ENCODE data around the gene GDPD4.

Gene GDPD4

DNA sequence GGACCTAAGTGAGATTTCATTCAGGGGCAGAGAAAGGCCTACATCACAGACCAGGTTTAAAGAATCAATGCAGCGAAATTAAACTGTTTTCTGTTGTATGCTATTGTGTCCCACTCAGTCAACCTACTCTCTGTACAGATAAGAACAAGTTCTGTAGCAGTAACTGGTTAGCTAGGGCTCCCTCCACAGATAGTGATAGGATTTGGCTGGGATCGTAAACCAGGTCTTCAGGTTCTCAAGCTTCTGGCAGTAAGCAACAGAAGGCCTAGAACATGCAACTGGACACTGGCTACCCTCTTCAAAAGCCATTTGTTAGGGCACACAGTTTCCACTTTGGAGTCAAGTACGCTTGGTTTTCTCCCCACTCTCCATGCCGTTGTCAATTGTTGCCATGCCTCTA, 69.2 kb downstream of the GDPD4 start:
- TF ChIP-seq, protein P1, sequence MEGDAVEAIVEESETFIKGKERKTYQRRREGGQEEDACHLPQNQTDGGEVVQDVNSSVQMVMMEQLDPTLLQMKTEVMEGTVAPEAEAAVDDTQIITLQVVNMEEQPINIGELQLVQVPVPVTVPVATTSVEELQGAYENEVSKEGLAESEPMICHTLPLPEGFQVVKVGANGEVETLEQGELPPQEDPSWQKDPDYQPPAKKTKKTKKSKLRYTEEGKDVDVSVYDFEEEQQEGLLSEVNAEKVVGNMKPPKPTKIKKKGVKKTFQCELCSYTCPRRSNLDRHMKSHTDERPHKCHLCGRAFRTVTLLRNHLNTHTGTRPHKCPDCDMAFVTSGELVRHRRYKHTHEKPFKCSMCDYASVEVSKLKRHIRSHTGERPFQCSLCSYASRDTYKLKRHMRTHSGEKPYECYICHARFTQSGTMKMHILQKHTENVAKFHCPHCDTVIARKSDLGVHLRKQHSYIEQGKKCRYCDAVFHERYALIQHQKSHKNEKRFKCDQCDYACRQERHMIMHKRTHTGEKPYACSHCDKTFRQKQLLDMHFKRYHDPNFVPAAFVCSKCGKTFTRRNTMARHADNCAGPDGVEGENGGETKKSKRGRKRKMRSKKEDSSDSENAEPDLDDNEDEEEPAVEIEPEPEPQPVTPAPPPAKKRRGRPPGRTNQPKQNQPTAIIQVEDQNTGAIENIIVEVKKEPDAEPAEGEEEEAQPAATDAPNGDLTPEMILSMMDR (IDR thresholded peaks at IDR 0.05; ENCODE audit: low read depth, low read length): no peak
- DNase-seq (ENCODE audit: low read depth in 2 of 2): no peak
- H3K4me3 ChIP-seq (replicated peaks in 1 of 2; ENCODE audit: low read depth in 2 of 2, low read length in 2 of 2): no peak overlapping the region

DNA sequence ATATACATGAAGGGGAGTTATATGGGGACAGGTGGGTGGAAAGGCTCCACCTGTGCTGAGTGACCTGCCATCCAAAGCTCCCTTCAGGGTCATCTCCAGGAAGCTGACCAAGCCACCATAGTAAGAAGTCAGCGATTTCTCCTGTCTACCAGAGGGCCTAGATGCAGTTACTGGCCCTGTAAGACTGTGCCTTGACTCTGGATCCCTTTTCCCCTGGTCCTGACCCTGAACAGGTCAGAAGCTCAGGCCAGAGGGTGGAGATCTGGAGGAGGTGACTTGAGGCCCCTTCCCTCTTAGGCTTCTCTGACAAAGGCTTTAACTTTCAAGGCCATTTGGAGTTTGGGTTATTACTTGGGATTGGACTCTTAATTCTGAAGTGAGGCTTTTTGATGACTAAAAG, 69.7 kb downstream of the GDPD4 start:
- TF ChIP-seq, protein P1 (IDR thresholded peaks at IDR 0.05; ENCODE audit: low read depth, low read length): no peak
- H3K4me3 ChIP-seq (replicated peaks in 1 of 2; ENCODE audit: low read depth in 2 of 2, low read length in 2 of 2): no peak overlapping the region
- DNase-seq (ENCODE audit: low read depth in 2 of 2): no peak

DNA sequence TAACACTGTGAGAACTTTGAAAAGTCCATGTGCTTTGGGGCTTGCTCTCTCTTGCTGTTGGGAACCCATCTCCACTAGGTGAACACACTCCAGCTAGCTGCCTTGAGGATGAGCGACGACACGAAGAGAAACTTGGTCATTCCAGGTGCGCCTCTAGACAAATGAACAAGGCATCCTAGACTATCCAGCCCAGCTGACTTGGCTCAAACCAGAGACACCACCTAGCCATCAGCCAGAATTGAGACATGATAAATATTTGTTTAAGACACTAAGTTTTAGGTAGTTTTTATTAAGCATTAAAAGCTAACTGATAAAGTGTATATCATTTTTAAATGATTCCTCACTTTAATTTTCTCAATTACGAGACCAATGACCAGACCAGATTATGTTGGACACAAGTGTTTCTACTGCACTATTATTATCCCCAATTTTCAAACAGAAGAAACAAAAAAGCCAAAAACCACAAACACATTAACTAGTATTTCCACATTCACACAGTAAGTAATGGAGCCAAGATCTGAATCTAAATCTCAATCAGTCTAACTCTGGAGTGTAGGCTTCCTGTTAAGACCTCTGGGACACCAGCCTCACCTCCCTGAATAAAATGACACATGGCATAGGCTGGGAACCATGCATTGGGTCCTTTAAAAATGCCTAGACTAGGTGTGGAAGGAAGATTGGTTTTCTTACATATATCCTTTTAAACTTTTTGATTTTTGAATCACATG, 70.4 kb downstream of the GDPD4 start:
- no peak for DNase-seq (ENCODE audit: low read depth in 2 of 2)
- TF ChIP-seq, protein P1 (IDR thresholded peaks at IDR 0.05; ENCODE audit: low read depth, low read length): no peak
- no peak overlapping the region for H3K4me3 ChIP-seq (replicated peaks in 1 of 2; ENCODE audit: low read depth in 2 of 2, low read length in 2 of 2)

DNA sequence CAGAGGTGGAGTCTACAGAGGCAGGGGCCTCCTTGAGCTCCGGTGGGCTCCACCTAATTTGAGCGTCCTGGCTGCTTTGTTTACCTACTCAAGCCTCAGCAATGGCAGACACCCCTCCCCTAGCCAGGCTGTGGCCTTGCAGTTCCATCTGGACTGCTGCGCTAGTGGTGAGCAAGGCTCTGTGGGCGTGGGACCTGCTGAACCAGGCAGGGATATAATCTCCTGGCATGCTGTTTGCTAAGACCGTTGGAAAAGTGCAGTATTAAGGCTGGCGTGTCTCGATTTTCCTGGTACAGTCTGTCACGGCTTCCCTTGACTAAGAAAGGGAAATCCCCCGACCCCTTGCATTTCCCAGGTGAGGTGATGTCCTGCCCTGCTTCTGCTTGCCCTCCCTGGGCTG, 77.7 kb downstream of the GDPD4 start:
- TF ChIP-seq, protein P1 (IDR thresholded peaks at IDR 0.05; ENCODE audit: low read depth, low read length): no peak

DNA sequence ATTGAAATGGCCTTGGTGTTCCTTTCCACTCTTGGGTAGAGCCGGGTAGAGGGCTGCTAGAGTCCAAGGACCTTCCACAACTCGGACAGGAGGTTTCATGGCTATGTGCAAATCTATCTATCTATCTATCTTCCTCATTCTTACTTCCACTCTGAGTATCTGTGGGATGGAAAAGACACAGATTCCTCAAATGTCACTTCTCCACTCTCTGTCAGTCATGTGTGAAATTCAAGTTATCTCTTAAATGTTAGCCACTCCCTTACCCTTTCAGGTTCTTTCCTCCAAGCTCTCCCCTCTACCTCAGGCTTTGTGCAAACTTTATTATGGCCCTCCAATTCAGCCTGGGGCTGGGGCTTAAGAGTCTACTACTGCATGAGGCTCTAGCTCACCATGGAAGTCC, 84.3 kb downstream of the GDPD4 start:
- no peak for DNase-seq (ENCODE audit: low read depth in 2 of 2)
- TF ChIP-seq, protein P1 (IDR thresholded peaks at IDR 0.05; ENCODE audit: low read depth, low read length): no peak
- H3K4me3 ChIP-seq (replicated peaks in 1 of 2; ENCODE audit: low read depth in 2 of 2, low read length in 2 of 2): no peak overlapping the region

More for the DNA sequence above, 77.7 kb downstream of the GDPD4 start:
- no peak overlapping the region for H3K4me3 ChIP-seq (replicated peaks in 1 of 2; ENCODE audit: low read depth in 2 of 2, low read length in 2 of 2)
- no peak for DNase-seq (ENCODE audit: low read depth in 2 of 2)

DNA sequence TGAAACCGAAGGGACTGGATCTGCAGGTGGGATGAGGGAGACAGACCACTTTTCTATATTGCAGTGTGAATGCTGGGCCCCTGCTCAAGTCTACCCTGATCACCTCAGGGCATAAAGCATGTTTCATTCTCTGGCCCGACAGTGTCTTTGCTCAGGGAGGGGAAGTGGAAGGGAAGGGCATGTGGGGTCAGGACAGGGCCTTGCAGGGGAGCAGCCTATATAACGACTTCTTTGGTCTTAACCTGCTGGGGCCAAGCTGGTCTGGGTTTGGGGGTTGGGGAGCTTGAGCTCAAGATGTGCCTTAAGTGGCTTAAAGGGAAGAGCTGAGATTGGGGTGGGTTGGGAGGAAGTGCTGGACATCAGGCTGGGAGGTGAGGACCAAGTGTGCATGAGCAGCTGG, 86.4 kb downstream of the GDPD4 start:
- no peak overlapping the region for H3K4me3 ChIP-seq (replicated peaks in 1 of 2; ENCODE audit: low read depth in 2 of 2, low read length in 2 of 2)
- DNase-seq (ENCODE audit: low read depth in 2 of 2): no peak
- TF ChIP-seq, protein P1 (IDR thresholded peaks at IDR 0.05; ENCODE audit: low read depth, low read length): no peak

DNA sequence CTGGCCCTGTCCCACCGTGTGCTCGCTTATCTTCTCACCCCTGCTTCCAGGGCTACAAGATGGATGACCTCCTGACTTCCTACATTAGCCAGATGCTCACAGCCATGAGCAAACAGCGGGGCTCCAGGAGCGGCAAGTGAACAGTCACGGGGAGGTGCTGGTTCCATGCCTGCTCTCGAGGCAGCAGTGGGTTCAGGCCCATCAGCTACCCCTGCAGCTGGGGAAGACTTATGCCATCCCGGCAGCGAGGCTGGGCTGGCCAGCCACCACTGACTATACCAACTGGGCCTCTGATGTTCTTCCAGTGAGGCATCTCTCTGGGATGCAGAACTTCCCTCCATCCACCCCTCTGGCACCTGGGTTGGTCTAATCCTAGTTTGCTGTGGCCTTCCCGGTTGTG, 86.9 kb downstream of the GDPD4 start:
- DNase-seq (ENCODE audit: low read depth in 2 of 2): no peak
- TF ChIP-seq, protein P1 (IDR thresholded peaks at IDR 0.05; ENCODE audit: low read depth, low read length): no peak
- no peak overlapping the region for H3K4me3 ChIP-seq (replicated peaks in 1 of 2; ENCODE audit: low read depth in 2 of 2, low read length in 2 of 2)
